GM18508 (cell line): ENCODE measurements around the gene TAF8.

Experiments used
- ATAC-seq: cut with Tn5 transposase; IDR thresholded peaks from one replicate; pipeline ENCODE4 v1.9.1; 2021; ENCODE audit warnings: moderate number of reproducible peaks; ENCODE audit not compliant: insufficient read depth, unreplicated experiment

Gene TAF8

DNA sequence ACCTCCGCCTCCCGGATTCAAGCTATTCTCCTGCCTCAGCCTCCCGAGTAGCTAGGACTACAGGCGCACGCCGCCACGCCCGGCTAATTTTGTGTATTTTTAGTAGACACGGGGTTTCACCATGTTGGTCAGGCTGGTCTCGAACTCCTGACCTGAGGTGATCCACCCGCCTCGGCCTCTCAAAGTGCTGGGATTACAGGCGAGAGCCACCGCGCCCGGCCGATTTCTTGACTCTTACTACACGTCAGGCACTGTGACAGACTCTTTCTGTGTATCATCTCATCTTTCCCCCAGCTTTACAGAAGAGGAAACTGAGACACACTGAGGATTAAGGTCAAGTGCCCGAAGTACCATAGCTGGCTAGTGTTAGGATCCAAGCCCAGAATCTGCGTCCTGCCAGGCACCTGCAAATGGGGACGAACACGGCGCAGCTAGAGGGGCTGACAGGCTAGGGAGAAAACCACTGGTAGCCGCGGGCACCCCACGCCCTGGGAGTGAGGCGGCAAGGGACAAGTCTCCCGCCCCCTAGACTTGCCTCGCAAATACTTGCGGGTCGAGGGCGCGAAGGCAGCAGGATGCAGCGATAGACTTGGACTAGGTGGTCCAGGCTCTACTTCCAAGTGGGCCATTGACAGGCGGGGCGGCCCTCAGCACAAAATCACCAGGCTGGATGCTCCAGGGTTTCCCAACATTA lies 1.1 kb upstream of the TAF8 start:
- ATAC-seq, result no peak

DNA sequence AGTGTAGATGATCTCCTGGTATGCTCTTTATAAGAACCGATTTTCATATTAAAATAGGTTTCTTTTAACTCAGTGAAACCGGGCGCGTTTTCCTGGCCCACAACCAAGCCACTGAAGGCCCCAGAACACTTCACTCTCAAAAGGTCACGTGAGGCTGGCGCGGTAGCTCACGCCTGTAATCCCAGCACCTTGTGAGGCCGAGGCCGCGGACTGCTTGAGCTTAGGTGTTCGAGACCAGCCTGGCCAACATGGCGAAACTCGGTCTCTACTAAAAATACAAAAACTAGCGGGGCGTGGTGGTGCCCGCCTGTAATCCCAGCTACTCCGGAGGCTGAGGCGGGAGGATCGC lies 402 bp upstream of the TAF8 start:
- ATAC-seq, result no peak

DNA sequence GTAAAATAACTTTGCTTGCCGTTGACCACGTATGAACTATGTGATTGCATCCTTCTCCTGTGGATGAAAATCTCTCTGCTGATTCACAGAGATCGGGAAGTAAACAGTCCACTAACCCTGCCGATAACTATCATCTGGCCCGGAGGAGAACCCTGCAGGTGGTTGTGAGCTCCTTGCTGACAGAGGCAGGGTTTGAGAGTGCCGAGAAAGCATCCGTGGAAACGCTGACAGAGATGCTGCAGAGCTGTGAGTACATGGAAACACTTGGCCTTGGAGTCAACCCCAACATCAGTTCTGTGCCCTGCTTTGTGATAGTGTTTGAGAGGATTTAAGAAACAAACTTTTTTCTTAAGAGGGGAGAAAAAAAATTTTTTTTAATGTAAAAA lies 937 bp downstream of the TAF8 start:
- no peak for ATAC-seq

DNA sequence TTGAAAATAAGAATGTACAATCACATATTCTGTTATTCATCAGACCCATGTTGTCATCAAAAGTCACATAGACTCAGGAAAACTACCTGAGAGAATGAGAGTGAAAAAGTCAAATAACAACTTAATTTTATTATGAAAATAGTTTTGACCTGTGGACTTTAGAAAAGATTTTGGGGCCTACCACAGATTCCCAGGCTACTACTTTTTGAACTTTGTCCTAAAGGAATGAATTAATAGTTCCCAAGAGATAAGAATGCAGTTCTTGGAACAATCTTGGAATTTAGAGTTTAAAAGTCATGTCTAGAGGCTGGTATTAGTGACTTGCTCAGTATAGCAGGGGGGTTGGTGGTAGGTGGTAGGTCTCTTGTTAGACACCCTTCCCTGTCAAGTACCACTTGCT lies 3.3 kb downstream of the TAF8 start:
- no peak for ATAC-seq

DNA sequence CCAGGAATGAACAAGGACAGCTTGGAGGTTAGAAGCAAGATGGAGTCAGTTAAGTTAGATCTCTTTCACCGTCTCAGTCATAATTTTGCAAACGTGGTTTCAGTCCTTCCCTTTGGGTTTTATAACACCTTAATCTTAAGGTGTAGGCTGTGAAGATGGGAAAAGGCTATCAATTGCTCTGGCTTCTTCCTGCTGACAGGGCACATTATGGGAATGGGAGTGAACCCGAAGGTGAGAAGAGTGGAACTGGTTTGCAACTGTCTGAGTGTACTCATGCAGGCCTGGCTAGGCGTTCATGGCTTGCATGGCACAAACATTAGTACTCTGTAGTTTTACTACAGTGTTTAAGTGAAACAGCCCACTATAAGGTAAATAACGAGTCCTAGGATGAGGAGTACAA lies 9.4 kb downstream of the TAF8 start:
- ATAC-seq, result no peak

DNA sequence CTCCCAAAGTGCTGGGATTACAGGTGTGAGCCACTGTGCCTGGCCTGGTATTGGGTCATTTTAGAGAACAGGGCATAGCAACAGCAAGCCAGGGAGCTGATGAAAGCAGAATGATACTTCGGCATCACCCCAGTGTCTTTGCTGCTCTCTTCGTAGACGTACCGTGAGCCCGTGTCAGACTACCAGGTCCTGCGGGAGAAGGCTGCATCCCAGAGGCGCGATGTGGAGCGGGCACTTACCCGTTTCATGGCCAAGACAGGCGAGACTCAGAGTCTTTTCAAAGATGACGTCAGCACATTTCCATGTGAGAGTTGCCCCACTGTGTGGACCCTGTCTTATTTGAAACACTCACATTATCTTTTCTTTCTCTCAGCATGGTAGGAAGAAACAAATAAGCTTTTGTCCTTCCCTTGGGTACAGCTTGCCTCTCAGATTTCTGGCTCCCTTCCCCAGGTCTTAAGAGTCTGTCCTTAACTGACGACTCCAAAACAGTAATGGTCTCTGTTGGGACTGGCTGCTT lies 15.9 kb downstream of the TAF8 start:
- no peak for ATAC-seq

DNA sequence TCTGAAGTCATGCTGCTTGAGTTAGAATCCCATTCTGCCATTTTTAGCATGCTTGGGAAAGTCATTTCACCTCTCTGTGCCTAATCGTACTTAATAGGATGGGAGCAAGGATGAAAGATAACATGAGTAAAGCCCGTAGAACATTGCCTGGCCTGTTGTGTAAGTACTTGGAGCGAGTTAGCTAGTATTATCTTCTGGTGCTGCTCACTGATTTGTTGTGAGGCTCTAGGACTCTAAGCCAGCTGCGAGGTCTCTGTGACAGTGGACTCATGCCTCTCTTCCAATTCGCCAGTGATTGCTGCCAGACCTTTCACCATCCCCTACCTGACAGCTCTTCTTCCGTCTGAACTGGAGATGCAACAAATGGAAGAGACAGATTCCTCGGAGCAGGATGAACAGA lies 17.8 kb downstream of the TAF8 start:
- ATAC-seq, result no peak

DNA sequence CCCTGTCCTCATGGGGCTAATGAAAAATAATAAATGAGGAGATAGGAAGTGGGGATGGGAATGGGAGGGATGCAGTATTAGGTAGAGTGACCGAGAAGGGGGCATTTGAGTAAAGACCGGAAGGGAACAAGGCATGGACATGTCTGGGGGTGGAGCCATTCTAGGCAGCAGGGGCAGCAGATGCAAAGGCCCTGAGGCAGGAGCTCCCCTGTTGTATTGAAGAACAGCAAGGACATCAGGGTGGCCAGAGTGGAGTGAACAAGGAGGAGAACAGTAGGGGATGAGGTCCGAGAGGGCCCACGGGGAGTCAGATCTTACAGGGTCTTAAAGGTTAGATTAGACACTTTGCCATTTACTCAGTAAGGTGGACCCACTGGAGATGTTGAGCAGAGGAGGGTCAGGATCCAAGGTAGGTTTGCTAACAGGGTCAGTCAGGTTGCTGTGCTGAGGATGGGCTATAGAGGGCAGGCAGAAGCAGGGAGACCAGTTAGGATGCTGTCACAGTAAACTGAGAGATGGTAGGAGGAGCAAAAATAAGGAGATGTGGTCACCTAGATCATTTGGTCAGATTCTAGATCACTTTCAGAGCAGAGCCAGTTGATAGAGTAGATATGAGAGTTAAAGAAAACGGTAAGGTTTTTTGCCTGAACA lies 18.7 kb downstream of the TAF8 start:
- ATAC-seq, result no peak

DNA sequence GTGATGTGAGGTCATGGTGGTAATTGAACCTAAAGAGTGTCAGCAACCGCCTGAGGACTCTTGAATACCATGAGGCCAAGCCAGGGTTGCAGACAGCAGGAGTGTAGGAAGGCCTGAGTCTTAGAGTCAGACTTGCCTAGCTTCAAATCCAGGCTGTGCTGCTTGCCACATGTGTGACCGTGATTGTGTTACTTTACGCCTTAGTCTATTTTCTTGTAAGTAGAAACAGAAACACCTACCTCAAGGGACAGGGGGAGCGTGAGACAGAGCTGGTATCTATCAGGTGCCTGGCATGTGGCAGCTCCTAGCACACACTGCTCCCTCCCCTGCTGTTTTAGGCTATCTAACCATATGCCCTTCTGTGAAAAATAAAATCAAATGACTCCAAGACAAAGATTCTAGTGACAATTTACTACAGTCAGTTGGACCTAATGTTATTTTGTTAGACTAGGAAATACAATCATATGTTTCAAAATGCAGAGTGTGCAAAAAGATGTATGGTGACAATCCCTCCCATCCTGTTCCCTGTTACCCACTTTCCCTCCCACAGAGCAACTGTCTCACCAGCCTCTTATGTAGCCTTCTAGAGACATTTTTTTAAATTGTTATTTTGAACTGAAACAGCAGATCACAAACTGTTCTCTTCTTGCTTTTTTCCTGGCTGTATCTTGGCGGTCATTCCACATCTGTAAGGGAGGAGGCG lies 21.7 kb downstream of the TAF8 start:
- ATAC-seq, result no peak

DNA sequence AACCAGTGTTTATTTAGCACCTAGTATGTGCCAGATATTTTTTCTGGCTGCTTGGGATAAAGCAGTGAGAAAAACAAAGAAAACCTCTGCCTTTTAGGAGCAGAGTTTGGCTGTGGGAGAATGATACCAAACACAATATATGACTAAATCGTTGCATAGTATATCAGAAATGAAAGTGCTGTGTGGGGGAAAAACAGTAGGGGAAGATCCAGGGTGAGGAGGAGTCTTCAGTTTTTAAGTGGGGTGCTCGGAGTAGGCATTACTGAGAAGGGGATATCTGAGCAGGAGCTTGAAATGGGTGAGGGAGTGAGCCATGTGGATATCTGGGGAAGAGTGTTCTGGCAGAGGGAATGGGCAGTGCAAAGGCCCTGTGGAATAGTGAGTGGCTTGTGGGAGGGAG lies 23.0 kb downstream of the TAF8 start:
- ATAC-seq, result no peak

DNA sequence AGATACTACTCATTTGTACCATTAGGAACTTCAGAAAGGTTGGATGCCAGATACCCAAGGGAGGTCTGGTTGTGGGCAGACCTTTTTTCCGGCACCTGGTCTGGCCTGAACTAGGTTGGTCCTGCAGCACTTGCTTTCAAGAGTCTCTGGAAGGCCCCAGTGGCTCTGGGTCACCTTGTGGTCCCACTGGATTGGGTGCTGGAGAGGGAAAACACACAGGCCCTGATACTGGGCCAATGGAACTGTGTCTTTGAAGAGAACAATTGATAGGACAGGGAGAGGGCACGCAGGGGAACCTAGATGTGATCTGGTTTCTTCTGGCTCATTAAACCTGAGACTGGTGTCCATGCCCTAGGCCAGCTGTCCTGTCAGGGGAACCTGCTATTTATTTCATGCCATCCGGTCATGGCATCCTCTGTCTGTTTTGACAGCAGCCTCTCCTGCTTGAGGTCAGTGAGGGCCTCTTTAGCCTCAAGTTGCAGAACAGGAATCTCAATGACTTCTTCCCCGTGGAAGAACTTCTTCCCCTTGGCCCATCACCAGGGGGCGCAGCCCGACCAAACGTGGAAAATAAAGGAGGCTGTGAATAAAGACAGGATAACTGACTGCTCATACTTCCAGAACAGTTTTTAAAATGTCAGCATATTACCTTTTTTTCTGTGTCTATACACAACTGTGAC lies 25.0 kb downstream of the TAF8 start:
- no peak for ATAC-seq

DNA sequence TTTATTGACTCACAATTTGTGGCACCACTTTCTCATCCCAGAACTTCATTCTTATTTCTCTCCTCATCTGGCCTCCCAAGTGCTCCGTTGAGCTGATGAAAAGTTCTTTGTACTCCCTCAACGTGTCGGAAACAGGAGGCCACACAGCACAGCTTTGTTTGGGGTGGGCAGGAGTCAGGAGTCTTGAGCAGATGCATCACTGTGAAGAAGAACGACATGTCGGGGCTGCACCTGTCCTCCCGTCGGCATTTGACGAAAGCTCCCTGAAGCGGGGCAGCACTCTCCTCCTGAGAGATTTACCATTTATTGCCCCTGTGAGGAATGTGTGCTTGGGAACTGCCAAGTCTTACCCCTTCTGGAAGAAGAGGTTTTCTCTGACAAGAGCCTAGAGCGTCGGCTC lies 28.1 kb downstream of the TAF8 start:
- no peak for ATAC-seq

DNA sequence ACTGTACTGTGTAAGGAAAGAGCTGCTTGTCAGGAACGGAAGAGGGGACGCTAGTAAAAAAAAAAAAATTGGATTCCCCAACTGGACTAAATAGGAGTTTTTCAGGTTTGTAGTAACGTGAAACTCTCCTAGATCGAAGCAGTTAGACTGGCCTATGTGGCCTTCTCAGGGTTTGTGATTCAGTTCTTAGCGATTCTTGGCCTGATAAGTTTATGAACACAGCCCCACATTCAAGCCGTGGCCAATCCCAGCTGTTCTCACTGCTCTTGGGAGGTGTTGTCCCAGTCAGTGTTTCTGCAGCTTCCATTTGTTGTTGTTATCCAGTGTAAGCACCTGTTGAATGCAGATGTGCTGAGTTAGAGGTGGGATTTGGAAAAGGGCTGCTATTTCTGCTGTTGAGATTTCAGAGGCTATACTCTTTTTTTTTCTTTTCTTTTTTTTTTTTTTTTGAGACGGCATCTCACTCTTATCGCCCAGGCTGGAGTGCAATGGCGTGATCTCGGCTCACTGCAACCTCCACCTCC lies 29.7 kb downstream of the TAF8 start:
- ATAC-seq, result no peak

DNA sequence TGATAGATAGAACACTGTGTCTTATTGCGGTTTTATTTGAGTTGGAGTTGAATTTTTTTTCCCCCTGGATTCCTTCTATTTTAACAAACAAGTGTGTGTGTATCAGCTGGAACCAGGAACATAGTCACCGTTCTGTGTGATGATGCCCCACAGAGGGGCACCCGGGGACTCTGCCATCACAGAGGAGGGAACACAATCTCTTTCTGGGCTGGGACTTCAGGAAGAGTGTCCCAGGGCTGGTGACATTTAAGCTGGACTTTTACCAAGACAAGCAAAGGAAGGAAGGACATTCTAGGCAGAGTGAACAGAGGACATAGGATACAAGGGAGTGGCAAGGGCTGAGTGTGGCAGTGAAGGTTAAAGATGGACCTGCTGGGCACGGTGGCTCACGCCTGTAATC lies 33.2 kb downstream of the TAF8 start:
- no peak for ATAC-seq

DNA sequence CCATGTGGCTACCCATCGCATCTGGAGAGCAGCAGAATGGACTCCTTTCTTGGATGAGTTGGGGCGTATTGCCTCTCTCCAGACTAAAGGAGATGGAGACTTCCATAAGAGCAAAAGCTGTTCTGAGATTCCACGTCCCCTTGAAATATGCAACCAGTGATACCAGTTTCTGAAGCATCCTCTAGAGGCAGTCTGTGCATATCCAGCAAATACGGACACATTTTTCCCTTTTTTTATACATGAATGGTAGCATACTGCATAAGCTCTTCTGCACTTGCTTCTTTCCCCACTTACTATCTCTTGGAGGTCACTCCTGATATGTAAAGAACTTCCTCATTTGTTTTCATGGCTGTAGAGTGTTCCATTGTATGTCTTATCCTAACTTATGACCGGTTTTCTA lies 34.6 kb downstream of the TAF8 start:
- no peak for ATAC-seq

DNA sequence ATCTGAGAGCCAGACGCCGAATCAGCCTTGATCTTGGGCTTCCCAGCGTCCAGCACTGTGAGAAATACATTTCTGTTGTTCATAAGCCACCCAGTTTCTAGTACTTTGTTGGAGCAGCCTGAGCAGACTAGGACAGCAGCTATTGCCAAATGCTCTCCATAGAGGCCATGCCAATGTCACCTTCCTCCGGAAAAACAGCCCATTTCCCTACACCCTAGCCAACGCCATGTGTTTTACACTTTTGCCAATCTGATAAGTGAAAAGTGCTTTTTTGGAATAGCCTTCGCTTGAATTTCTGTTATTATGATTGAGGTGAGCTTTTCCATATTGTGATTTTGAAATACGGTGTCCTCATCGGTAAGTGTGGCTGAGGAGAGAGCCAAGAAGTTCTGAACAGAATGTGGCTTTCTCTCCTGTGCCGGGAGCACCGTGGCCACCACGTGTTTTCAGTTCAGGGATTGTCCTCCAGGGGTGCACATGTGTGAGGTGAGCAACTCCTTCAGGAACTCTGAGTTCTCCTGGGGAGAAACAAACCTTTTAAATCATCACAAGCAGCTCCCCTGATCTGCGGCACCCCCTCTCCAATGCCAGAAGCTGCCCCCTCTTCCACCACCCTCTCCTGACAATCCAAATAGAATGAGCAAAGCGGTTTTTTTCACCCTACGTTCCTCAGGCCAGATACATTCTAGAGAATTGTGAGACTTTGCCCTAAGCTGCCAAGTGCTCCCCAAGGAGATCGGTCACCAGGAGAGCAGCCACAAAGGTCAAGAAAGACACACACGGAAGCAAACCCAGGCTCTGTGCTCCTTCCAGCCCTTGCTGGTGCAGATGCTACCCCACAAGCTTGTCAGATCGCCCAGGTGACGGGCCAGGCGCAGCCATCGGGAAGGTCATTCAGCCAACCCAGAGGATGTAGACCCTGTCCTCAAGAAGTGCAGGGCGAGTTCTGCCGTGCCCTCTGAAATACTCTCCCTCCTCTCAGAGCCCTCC lies 36.0 kb downstream of the TAF8 start:
- no peak for ATAC-seq

DNA sequence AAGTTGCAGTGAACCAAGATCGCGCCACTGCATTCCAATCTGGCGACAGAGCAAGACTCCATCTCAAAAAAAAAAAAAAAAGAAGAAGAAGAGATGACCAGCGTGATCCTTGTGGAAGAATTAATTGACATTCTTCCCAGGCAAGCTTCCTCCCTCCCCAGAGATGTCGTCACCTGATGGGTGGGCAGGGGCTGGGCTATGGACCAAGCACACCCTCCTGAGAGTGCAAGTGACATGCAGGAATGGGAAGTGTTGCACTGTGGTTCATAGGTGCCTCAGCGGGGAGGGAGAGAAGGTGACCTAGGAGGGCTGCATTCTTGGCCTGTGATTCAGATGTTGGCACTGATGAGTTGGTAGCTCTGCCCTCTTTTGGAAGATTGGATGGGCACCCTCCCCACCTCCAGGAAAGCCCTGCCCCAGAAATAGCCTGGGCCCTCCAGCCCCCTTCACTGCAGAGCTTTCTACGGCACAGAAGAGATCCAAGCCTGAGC lies 37.8 kb downstream of the TAF8 start:
- ATAC-seq, result no peak

DNA sequence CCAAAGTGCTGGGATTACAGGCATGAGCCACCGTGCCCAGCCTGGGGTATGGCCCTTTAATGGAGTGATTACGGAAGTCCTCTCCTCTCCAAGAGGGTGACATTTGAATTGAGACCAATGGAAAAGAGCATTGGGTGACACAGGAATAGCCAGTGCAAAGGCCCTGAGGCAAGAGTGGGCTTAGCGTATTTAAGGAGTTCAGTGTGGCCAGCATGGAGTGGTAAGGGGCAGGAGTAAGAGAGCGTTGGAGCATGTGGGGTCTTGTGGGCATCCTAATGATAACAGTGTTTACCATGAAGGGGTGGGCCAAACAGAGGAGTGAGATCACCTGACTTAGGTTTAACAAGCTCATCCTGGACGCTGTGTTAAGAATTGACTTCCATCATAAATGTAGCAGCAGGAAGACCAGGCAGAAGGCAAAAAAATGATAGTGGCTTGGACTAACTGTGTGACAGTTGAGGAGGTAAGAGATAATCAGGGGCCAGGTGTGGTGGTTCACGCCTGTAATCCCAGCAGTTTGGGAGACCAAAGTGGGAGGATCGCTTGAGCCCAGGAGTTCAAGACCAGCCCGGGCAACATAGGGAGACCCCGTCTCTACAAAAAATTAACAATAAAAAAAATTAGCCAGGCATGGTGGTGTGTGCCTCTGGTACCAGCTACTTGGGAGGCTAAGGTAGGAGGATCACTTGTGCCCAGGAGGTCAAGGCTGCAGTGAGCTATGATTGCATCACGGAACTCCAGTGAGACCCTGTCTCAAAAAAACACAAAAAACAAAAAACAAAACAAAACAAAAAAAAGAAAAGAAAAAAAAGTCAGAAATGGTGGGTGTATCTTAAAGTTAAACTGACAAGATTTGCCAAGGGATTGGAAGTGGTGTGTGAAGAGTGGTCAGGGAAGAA lies 40.7 kb downstream of the TAF8 start:
- no peak for ATAC-seq

DNA sequence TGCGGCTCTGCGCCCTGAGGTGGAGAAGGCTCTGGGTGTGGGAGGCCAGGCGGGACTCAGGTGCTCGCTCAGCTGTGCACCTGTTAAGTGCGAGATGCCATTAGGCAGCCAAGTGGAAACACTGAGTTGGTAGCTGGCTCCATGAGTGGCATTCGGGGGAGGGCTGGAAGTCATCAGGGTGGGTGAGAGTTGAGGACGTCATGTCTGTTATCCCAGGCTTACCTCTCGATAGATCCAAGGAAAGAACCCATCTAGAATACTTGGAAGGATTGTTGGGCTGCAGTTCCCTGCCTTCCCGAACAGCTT lies 41.3 kb downstream of the TAF8 start:
- no peak for ATAC-seq
